H1 (cell line): ENCODE measurements around the gene P2RX1. TPM values are rescaled to one million over a fixed set of nuclear protein-coding genes. Genes with fewer than 3 reads are reported as not detected.

Source experiments
- CBX5 ChIP-seq: fragments of 300-800, 300-1000 bp; sonication (generic); IDR thresholded peaks from 2 replicates; pipeline ENCODE4 v1.7.1; 2016; ENCODE audit warnings: antibody characterized with exemption, low read length, low read depth
- JUN ChIP-seq: IDR thresholded peaks from 2 replicates; pipeline ENCODE4 v1.6.1; 2011; ENCODE audit warnings: low read depth, mild to moderate bottlenecking, improper control_type of control experiment, low read length
- RNF2 ChIP-seq: fragments of 200-900, 300-1000 bp; sonication (generic); IDR thresholded peaks from 2 replicates; pipeline ENCODE4 v1.7.1; 2016; ENCODE audit warnings: borderline replicate concordance, low read depth, mild to moderate bottlenecking, antibody characterized with exemption, low read length; ENCODE audit not compliant: poor library complexity, severe bottlenecking; ENCODE audit errors: missing control alignments
- TCF12 ChIP-seq: IDR thresholded peaks from 2 replicates; pipeline ENCODE4 v1.6.1; 2011; ENCODE audit warnings: low read depth, mild to moderate bottlenecking, low read length
- polyA plus RNA-seq, 7 experiments: library from polyadenylated mRNA; depleted of rRNA in 3 of 7; stranded (reverse) in 5 of 7; unstranded in 2 of 7; fragments of >200 nt in 5 of 7; fragments of 200-250 nt in 2 of 7; gene quantifications; 1 replicate in 5 of 7; 2 replicates in 1 of 7; 4 replicates in 1 of 7; pipeline versions ENCODE4 v1.2.1 to v1.2.3, GENCODE V29; 2011 to 2013; ENCODE audit warnings: missing spikeins in 2 of 7, mixed read lengths in 2 of 7
- total RNA-seq: library from RNA; stranded (reverse); fragmentation: NEBNext Ultra II Directional; extraction: Animal tissue kit (Norgen Biotek cat#: 25700); gene quantifications from 2 replicates; pipeline ENCODE4 v1.2.1, GENCODE V29; 2021

The P2RX1 gene
- total and polyA plus RNA-seq, 2 of the 8 experiments (the other 6 are each of a cell fraction or from before 2014, with no cell fraction given) = 0.45 to 1.1 TPM

DNA sequence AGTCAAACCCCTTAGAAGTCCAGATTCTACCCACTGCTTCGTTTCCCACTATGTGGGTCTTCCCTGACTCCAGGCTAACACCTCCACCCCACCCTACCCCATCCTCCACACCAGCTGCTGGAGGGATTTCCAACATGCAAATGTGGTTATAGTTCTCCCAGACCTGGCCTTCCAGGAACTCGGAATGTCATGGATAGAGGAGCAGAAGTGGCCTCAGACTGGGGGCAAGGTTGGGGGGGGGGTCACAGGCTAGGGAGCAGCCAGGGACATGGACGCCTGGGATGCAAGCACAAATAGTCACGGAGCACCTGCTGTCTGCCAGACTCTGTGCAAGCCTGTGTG lies 25.4 kb downstream of the P2RX1 start (continued):
- no peak for TF ChIP-seq JUN
- no peak for TF ChIP-seq CBX5
- no peak for TF ChIP-seq RNF2
- TF ChIP-seq TCF12 = no peak
- TF ChIP-seq, all 59 proteins: peak for 0
